ENCODE results near the gene EMILIN2. TPM values are rescaled to one million over a fixed set of nuclear protein-coding genes. Genes with fewer than 3 reads are reported as not detected.

EMILIN2 gene
- total RNA-seq, 6 donors from 2014 or later: 31.9 to 59.2 (median 43.6) TPM

DNA sequence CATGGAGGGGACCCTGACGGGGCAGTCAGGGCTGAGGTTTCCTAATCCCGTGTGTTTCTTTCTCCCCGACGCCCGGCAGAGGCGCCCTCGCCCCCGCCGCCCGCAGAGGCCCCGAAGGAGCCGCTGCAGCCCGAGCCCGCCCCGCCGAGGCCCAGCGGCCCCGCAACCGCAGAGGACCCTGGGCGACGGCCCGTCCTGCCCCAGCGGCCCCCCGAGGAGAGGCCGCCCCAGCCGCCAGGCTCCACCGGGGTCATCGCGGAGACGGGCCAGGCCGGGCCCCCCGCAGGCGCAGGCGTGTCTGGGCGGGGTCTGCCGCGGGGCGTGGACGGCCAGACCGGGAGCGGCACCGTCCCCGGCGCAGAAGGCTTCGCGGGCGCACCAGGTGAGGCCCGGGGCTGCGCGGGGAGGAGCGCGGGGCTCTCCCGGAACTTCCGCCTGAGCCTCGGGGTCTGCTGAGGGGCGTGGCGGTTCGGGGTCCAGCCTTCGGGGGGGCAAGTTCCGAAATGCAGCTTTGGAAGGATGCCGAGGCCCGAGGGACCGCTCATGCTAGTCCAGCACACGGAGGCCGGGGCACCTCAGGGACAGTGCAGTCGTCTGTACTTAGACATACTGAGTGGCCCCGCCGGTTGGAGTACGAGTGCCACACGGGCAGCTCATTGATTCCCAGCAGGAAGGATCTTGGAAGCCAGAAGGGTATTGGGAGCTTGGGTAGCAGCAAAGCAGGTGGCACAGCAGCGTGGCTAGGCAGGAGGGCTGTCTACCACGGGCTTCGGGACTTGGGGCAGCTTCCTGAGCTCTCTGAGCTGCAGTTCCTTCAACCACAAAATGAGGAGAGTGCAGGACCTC lies 60.1 kb downstream of the EMILIN2 start:
- TF ChIP-seq, protein P1, sequence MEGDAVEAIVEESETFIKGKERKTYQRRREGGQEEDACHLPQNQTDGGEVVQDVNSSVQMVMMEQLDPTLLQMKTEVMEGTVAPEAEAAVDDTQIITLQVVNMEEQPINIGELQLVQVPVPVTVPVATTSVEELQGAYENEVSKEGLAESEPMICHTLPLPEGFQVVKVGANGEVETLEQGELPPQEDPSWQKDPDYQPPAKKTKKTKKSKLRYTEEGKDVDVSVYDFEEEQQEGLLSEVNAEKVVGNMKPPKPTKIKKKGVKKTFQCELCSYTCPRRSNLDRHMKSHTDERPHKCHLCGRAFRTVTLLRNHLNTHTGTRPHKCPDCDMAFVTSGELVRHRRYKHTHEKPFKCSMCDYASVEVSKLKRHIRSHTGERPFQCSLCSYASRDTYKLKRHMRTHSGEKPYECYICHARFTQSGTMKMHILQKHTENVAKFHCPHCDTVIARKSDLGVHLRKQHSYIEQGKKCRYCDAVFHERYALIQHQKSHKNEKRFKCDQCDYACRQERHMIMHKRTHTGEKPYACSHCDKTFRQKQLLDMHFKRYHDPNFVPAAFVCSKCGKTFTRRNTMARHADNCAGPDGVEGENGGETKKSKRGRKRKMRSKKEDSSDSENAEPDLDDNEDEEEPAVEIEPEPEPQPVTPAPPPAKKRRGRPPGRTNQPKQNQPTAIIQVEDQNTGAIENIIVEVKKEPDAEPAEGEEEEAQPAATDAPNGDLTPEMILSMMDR (IDR thresholded peaks at IDR 0.05): peak in 2 of 6 experiments; percentile 22 to 35
- no peak for TF ChIP-seq POLR2AphosphoS5 (IDR thresholded peaks at IDR 0.05)
- TF ChIP-seq POLR2A (IDR thresholded peaks at IDR 0.05): peak in 1 of 4 donors; percentile 19
- no peak for TF ChIP-seq EP300 (IDR thresholded peaks at IDR 0.05)
- 3 to 20% methylated on average over 4 to 22 of the region's 73 CpGs for WGBS, 2 donors
- Histone ChIP-seq H3K36me3 (peaks cover 0 to 30% (median 16%) of the 10 kb centered on the region in 4 donors), H3K27me3 (no peaks in the 10 kb centered on the region), H3K27ac (peak overlapping the region; percentile 72 to 93 (median 84)), H3K9me3 (no peaks in the 10 kb centered on the region), H3K4me3 (peak overlapping the region; percentile 57 to 76 (median 70)), H3K4me1 (peaks cover 24 to 46% (median 30%) of the 10 kb centered on the region in 4 donors)
- ATAC-seq (ENCODE audit: low FRiP score in 2 of 2): peak; percentile 27 to 58
- DNase-seq: peak; percentile 49 to 92

DNA sequence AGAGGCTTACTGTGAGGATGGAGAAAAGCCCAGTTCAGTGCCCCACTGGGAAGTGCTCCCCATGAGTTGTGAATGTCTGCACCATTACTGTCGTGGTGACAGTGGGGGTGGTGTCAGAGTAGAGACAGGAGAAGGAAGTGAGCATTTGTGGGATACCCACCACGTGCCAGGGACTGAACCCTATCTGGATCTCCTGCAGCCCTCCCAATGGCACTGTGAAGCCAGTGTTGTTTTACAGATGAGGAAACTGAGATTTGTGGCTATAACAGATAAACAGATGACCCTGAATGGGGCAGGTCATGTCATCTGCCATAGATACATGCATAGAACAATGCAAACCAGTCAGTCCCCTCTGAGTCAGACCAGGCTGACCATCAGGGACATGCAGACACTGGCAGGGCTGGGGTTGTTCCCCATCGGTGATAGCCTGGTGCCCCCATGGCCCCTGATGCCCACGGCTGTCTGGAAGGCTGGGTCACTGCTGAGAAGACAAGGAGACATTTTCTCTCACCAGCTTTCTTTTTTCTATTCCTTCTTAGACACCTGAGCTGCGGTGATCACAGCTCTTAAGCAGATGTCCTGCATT lies 60.8 kb downstream of the EMILIN2 start:
- H3K9me3 ChIP-seq: no peaks in the 10 kb centered on the region
- peaks cover 0 to 35% (median 20%) of the 10 kb centered on the region in 4 donors for H3K36me3 ChIP-seq
- peak overlapping the region; percentile 72 to 93 (median 84) for H3K27ac ChIP-seq
- WGBS, 2 donors: 73 to 78% methylated on average over 4 to 5 of the region's 5 CpGs
- TF ChIP-seq, protein P1 (IDR thresholded peaks at IDR 0.05): no peak
- TF ChIP-seq POLR2AphosphoS5 (IDR thresholded peaks at IDR 0.05): no peak
- no peak for TF ChIP-seq EP300 (IDR thresholded peaks at IDR 0.05)
- TF ChIP-seq POLR2A (IDR thresholded peaks at IDR 0.05): no peak
- H3K4me1 ChIP-seq: peaks cover 24 to 45% (median 26%) of the 10 kb centered on the region in 4 donors
- peak overlapping the region in 3 of 4 donors; percentile 57 to 76 (median 71) for H3K4me3 ChIP-seq
- DNase-seq: peak; percentile 27 to 39
- H3K27me3 ChIP-seq: no peaks in the 10 kb centered on the region
- no peak for ATAC-seq (ENCODE audit: low FRiP score in 2 of 2)

DNA sequence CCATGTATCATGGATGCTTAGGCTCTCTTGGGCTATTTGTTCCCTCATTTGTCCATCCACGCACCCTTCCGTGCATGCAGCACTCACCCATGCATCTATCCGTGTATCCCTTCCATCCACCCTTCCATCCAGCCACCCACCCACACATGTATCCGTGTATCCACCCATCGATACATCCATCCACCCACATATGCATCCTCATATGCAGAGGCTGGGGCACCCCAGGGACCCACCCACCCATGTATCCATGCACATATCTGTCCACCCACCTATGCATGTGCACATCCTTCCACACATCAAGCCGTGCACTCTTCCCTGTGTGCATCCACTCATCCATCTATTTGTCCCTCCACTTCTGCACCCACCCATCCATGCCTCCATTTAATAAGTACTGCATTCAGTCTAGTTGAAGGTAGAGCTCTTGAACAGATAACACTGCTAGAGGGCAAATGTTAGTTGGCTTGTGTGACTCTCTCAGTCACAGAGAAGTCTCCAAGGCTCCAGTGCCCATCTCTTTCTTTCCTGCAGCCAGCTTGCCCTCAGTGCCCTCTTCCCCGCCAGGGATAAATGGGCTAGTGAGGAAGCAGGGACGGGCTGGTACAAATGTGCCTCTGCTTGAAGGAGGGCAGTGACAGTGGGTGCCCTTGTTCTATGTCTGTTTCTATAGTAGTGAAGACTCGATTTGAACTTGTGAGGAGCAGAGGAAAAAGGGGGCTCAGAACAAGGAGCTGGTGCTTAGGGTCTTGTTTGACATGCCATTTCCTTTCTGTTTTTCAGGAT lies 61.5 kb downstream of the EMILIN2 start:
- H3K27ac ChIP-seq: no peak overlapping the region
- peak in 1 of 2 donors; percentile 16 for DNase-seq
- H3K4me1 ChIP-seq: peaks cover 17 to 38% (median 19%) of the 10 kb centered on the region in 4 donors
- no peak overlapping the region for H3K4me3 ChIP-seq
- H3K9me3 ChIP-seq: no peaks in the 10 kb centered on the region
- TF ChIP-seq POLR2AphosphoS5 (IDR thresholded peaks at IDR 0.05) (no peak), POLR2A (IDR thresholded peaks at IDR 0.05) (no peak), EP300 (IDR thresholded peaks at IDR 0.05) (no peak)
- TF ChIP-seq, protein P1 (IDR thresholded peaks at IDR 0.05): no peak
- 94 to 97% methylated on average over 9 of the region's 9 CpGs for WGBS, 2 donors
- no peaks in the 10 kb centered on the region for H3K27me3 ChIP-seq
- peaks cover 0 to 42% (median 26%) of the 10 kb centered on the region in 4 donors for H3K36me3 ChIP-seq
- peak in 1 of 2 donors; percentile 5 for ATAC-seq (ENCODE audit: low FRiP score in 2 of 2)

DNA sequence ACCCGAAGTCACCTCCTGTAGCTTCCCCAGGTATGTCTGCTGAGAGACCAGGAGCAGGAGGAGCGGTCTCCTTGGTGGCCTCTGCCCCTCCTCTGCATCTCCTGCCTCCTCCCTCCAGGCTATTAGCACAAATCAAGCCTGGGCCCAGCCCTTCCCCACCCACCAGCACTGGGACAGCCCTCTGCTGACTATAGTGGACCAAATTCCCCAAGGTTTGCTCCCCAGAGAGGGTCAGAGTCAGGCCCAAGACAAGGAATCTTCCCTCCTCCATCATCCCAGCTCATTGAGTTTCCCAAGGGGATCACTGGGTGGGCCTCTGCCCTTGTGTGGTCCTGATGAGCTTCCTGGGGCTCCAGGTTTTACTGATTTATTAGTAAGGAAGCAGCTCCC lies 62.1 kb downstream of the EMILIN2 start:
- Histone ChIP-seq H3K9me3 (no peaks in the 10 kb centered on the region), H3K27me3 (no peaks in the 10 kb centered on the region), H3K36me3 (peaks cover 5 to 48% (median 32%) of the 10 kb centered on the region in 4 donors), H3K27ac (no peak overlapping the region), H3K4me1 (peaks cover 16 to 32% (median 18%) of the 10 kb centered on the region in 4 donors), H3K4me3 (no peak overlapping the region)
- DNase-seq: peak in 1 of 2 donors; percentile 15
- ATAC-seq (ENCODE audit: low FRiP score in 2 of 2): no peak
- TF ChIP-seq, protein P1 (IDR thresholded peaks at IDR 0.05): no peak
- TF ChIP-seq EP300 (IDR thresholded peaks at IDR 0.05) (no peak), POLR2AphosphoS5 (IDR thresholded peaks at IDR 0.05) (no peak), POLR2A (IDR thresholded peaks at IDR 0.05) (no peak)
- 89 to 95% methylated on average over 2 of the region's 2 CpGs for WGBS, 2 donors
